Parietal lobe (tissue), 1 donor: Measurements from ENCODE around the gene B3GNT9. TPM values are rescaled to one million over a fixed set of nuclear protein-coding genes. Genes with fewer than 3 reads are reported as not detected.

Experiments used
- total RNA-seq: library from RNA; depleted of rRNA; stranded (reverse); fragments of >200 nt; gene quantifications from one replicate; pipeline ENCODE4 v1.2.3, GENCODE V29; 2014

The B3GNT9 gene
- 0.63 TPM for total RNA-seq

GRCh38 chr16:67150833-67151396 lies at the start of gene B3GNT9:
Gene B3GNT9 (minus strand): TSS chr16:67150998. CDS start chr16:67150485, 513 bp downstream.

GRCh38 chr16:67199011-67199807 lies 48.4 kb upstream of the B3GNT9 start, which contains the start of gene ELMO3:
Gene ELMO3 (plus strand): TSS chr16:67199131. CDS start chr16:67199327, 196 bp downstream.

GRCh38 chr16:67191995-67192681 lies 41.3 kb upstream of the B3GNT9 start, which contains the start of gene E2F4:
Gene E2F4 (plus strand): TSS chr16:67192155. CDS start chr16:67192228, 73 bp downstream.

GRCh38 chr16:67190041-67190440 lies 39.2 kb upstream of the B3GNT9 start, which contains the start of gene EXOC3L1:
Gene EXOC3L1 (minus strand): TSS chr16:67190136. CDS start chr16:67189676, 460 bp downstream.

GRCh38 chr16:67183627-67184452 lies 33.0 kb upstream of the B3GNT9 start, which contains the start of gene MATCAP1:
Gene MATCAP1 (minus strand): TSS chr16:67183963. CDS start chr16:67180610, 3,353 bp downstream.

GRCh38 chr16:67170168-67170948 lies 19.6 kb upstream of the B3GNT9 start, which contains the start of gene NOL3:
Gene NOL3 (plus strand): TSS chr16:67170538.

GRCh38 chr16:67164599-67165061 lies 13.8 kb upstream of the B3GNT9 start, which contains the start of gene HSF4:
Gene HSF4 (plus strand): TSS chr16:67164745. CDS start chr16:67164812, 67 bp downstream.

GRCh38 chr16:67109407-67110135 lies 41.2 kb downstream of the B3GNT9 start, which contains the start of gene PHAF1:
Gene PHAF1 (plus strand): TSS chr16:67109941. CDS start chr16:67110176, 235 bp downstream.

Other genes with a start within 250 kb of the B3GNT9 start
- not detected for gene CDH16, start 232.1 kb downstream of the B3GNT9 start, total RNA-seq
- gene RRAD, start 225.5 kb downstream of the B3GNT9 start, total RNA-seq, result 0.63 TPM
- gene CIAO2B, start 216.6 kb downstream of the B3GNT9 start, total RNA-seq, result 71.1 TPM
- gene CES2, start 215.5 kb downstream of the B3GNT9 start, total RNA-seq, result 40.1 TPM
- 2.5 TPM for gene CES3, start 189.7 kb downstream of the B3GNT9 start, total RNA-seq
- 33.8 TPM for gene CES4A, start 162.4 kb downstream of the B3GNT9 start, total RNA-seq
- gene CBFB, start 121.8 kb downstream of the B3GNT9 start, total RNA-seq, result 42.3 TPM
- gene PHAF1, start 41.1 kb downstream of the B3GNT9 start, total RNA-seq, result 36.3 TPM
- gene TRADD, start 8.9 kb upstream of the B3GNT9 start, total RNA-seq, result 0.31 TPM
- 1.6 TPM for gene FBXL8, start 9.0 kb upstream of the B3GNT9 start, total RNA-seq
- gene HSF4, start 13.7 kb upstream of the B3GNT9 start, total RNA-seq, result 11.3 TPM
- 3.4 TPM for gene NOL3, start 19.5 kb upstream of the B3GNT9 start, total RNA-seq
- gene MATCAP1, start 33.0 kb upstream of the B3GNT9 start, total RNA-seq, result 106 TPM
- gene EXOC3L1, start 39.1 kb upstream of the B3GNT9 start, total RNA-seq, result 0.63 TPM
- gene E2F4, start 41.2 kb upstream of the B3GNT9 start, total RNA-seq, result 41.0 TPM
- 0.94 TPM for gene ELMO3, start 48.1 kb upstream of the B3GNT9 start, total RNA-seq
- 27.2 TPM for gene TMEM208, start 76.1 kb upstream of the B3GNT9 start, total RNA-seq
- 1.9 TPM for gene FHOD1, start 96.5 kb upstream of the B3GNT9 start, total RNA-seq
- gene SLC9A5, start 98.0 kb upstream of the B3GNT9 start, total RNA-seq, result 0.94 TPM
- gene PLEKHG4, start 128.5 kb upstream of the B3GNT9 start, total RNA-seq, result 3.4 TPM
- 0.31 TPM for gene KCTD19, start 175.7 kb upstream of the B3GNT9 start, total RNA-seq
- gene LRRC36, start 175.8 kb upstream of the B3GNT9 start, total RNA-seq, result 3.1 TPM
- gene TPPP3, start 242.5 kb upstream of the B3GNT9 start, total RNA-seq, result 3.8 TPM